HEK293T (cell line): ENCODE data around the gene SERGEF.

Source experiments
- BHLHE40 ChIP-seq: fragments of 450-650 bp; IDR thresholded peaks from 2 replicates; pipeline ENCODE4 v1.6.1; 2016; ENCODE audit warnings: mild to moderate bottlenecking, moderate library complexity, borderline replicate concordance
- L3MBTL2 ChIP-seq: fragments of 450-650 bp; conservative IDR thresholded peaks from 2 replicates; pipeline ENCODE4 v1.6.1; 2016; ENCODE audit warnings: mild to moderate bottlenecking
- SP1 ChIP-seq: fragments of 450-650 bp; IDR thresholded peaks from 2 replicates; pipeline ENCODE4 v1.6.1; 2017

DNA sequence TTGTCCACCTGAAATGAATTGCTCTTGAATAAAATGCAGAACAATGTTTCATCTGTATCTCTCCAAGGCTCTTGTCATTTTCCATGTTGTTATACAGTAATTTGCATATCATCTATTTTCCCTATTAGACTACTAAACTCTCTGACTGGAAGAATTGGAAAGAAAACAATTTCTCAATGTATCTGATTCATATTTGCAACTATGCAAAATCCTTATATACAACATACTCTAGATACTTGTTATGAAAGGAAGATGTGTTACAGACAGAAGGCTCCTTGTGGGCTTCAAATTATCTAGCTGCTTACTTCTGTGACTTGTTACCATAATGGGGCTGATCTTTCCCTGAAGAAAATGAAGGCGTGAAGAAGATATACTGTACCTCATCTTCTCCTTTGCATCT is 9.6 kb upstream of the SERGEF start:
- TF ChIP-seq BHLHE40 (no peak), SP1 (no peak), L3MBTL2 (no peak)
